Glutamatergic neuron (in vitro differentiated cells): Measurements from ENCODE around the gene P2RY6. TPM values are rescaled to one million over a fixed set of nuclear protein-coding genes. Genes with fewer than 3 reads are reported as not detected.

Experiments used
- DNase-seq: peaks from one replicate; pipeline ENCODE4 v3.0.0; 2022
- H3K27ac Mint-ChIP-seq: one replicate; pipeline ENCODE4 v1.8.0; 2020; ENCODE audit warnings: mild to moderate bottlenecking, mixed read lengths, inconsistent platforms; ENCODE audit not compliant: unreplicated experiment
- H3K27me3 Mint-ChIP-seq: one replicate; pipeline ENCODE4 v1.8.0; 2020; ENCODE audit warnings: mild to moderate bottlenecking, moderate library complexity, mixed read lengths, inconsistent platforms; ENCODE audit not compliant: unreplicated experiment
- H3K36me3 Mint-ChIP-seq: one replicate; pipeline ENCODE4 v1.8.0; 2020; ENCODE audit warnings: mild to moderate bottlenecking, mixed read lengths, inconsistent platforms; ENCODE audit not compliant: unreplicated experiment
- H3K4me1 Mint-ChIP-seq: one replicate; pipeline ENCODE4 v1.8.0; 2020; ENCODE audit warnings: mild to moderate bottlenecking, low read depth, mixed read lengths, inconsistent platforms; ENCODE audit not compliant: unreplicated experiment
- H3K4me3 Mint-ChIP-seq: one replicate; pipeline ENCODE4 v1.8.0; 2020; ENCODE audit warnings: mild to moderate bottlenecking, mixed read lengths, inconsistent platforms; ENCODE audit not compliant: unreplicated experiment
- H3K9me3 Mint-ChIP-seq: one replicate; pipeline ENCODE4 v1.8.0; 2020; ENCODE audit warnings: mild to moderate bottlenecking, moderate library complexity, mixed read lengths, inconsistent platforms; ENCODE audit not compliant: unreplicated experiment
- CTCF ChIP-seq: fragments of 200-600 bp; sonication (generic); IDR thresholded peaks from one replicate; pipeline ENCODE4 v1.5.0; 2021; ENCODE audit not compliant: partially characterized antibody, unreplicated experiment
- total RNA-seq: library from RNA; stranded (reverse); fragmentation: NEBNext Ultra II Directional; extraction: Animal tissue kit (Norgen Biotek cat#: 25700); gene quantifications from one replicate; pipeline ENCODE4 v1.2.1, GENCODE V29; 2021; ENCODE audit not compliant: unreplicated experiment

The P2RY6 gene
- total RNA-seq, 1 donor from 2014 or later: not detected

DNA sequence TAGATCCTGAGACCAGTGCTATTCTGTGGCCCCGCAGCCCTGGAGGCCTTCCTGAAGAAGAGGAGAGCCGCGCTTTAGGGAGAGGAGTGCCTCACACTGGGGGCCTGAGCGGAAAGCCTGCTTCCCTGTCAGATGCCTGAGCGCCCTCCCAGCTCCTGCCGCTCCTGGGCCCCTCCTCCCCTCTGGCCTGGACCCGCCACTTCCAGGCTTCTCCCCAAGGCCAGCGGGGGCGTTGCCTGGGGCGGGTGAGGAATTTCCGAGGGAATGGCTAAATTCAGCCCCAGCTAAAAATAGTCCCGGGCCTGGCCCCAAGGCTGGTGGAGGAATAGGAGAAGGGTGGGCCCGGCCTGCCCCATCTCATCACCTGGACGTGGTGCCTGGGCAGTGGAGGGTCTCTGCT is 51.3 kb downstream of the P2RY6 start:
- Mint-ChIP-seq H3K4me3 (peak overlapping the region; percentile 21), H3K9me3 (peaks cover 10% of the 10 kb centered on the region), H3K36me3 (no peaks in the 10 kb centered on the region), H3K4me1 (peaks cover 50% of the 10 kb centered on the region), H3K27ac (peak overlapping the region; percentile 85), H3K27me3 (peaks cover 9% of the 10 kb centered on the region)
- DNase-seq: peak; percentile 50
- no peak for TF ChIP-seq CTCF

GRCh38 chr11:73324116-73324515 is 52.0 kb downstream of the P2RY6 start:
- peak overlapping the region; percentile 38 for H3K4me3 Mint-ChIP-seq
- peaks cover 55% of the 10 kb centered on the region for H3K4me1 Mint-ChIP-seq

GRCh38 chr11:73324665-73325035 is 52.5 kb downstream of the P2RY6 start:
- no peaks in the 10 kb centered on the region for H3K36me3 Mint-ChIP-seq
- H3K4me1 Mint-ChIP-seq: peaks cover 57% of the 10 kb centered on the region
- peaks cover 13% of the 10 kb centered on the region for H3K9me3 Mint-ChIP-seq
- peaks cover 9% of the 10 kb centered on the region for H3K27me3 Mint-ChIP-seq
- DNase-seq: no peak
- peak overlapping the region; percentile 67 for H3K27ac Mint-ChIP-seq
- H3K4me3 Mint-ChIP-seq: peak overlapping the region; percentile 18
- TF ChIP-seq CTCF: no peak

More at GRCh38 chr11:73324116-73324515, 52.0 kb downstream of the P2RY6 start:
- Mint-ChIP-seq H3K36me3 (no peaks in the 10 kb centered on the region), H3K27ac (peak overlapping the region; percentile 85), H3K27me3 (peaks cover 9% of the 10 kb centered on the region), H3K9me3 (peaks cover 13% of the 10 kb centered on the region)
- no peak for TF ChIP-seq CTCF
- no peak for DNase-seq

GRCh38 chr11:73325036-73325981 is 53.2 kb downstream of the P2RY6 start:
- peaks cover 10% of the 10 kb centered on the region for H3K27me3 Mint-ChIP-seq
- peaks cover 62% of the 10 kb centered on the region for H3K4me1 Mint-ChIP-seq
- peak overlapping the region; percentile 18 for H3K4me3 Mint-ChIP-seq
- no peaks in the 10 kb centered on the region for H3K36me3 Mint-ChIP-seq
- peak overlapping the region; percentile 87 for H3K27ac Mint-ChIP-seq
- TF ChIP-seq CTCF: no peak
- peaks cover 10% of the 10 kb centered on the region for H3K9me3 Mint-ChIP-seq
- DNase-seq: peak; percentile 61
